Left lobe of liver (tissue), 2 donors: ENCODE data around the gene PLD2. TPM values are rescaled to one million over a fixed set of nuclear protein-coding genes. Genes with fewer than 3 reads are reported as not detected.
A peak's percentile ranks its signal among the peaks of the same experiment; 100 is the strongest.
"Not testable (repeated sequence)": the region's sequence is repeated elsewhere in the genome, so short reads cannot be mapped to it uniquely, and the experiment has no call there.

ENCODE experiments used
- ATAC-seq: fragments of 200-7000 bp; cut with Tn5 transposase; one replicate; pipeline ENCODE4 v1.9.1; 2020; ENCODE audit warnings: mild to moderate bottlenecking, moderate library complexity
- DNase-seq: peaks from one replicate; pipeline ENCODE4 v3.0.0-alpha.2; 2020; ENCODE audit warnings: low spot score
- total RNA-seq: library from RNA; stranded (reverse); gene quantifications from one replicate; pipeline ENCODE4 v1.2.1, GENCODE V29; 2021
- donor health status: DM: no; HTN: no; CAD: no; lungs with moderate emphysema.
- donor health status: DM: no; HTN: yes; CAD: no.

The PLD2 gene
- total RNA-seq, 1 donor from 2014 or later, result 8.5 TPM

DNA sequence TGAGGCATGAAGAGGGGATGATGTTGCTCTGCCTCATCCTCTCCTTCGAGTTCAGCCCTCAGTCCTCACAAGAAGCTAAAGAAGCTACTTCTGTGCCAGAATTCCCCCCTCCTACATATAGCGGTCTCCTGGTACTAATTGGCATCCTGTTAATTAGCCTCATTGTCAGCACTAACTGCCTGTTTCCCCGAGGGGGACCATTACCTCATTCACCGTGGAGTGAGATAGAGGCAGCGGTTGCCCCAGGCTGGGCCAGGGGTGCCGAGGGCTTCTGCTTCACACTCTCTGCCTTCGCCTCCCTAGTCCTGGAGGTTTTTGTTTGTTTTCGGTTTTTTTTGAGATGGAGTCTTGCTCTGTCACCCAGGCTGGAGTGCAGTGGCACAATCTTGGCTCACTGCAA, 20.4 kb downstream of the PLD2 start:
- no peak for DNase-seq
- ATAC-seq, result no peak

DNA sequence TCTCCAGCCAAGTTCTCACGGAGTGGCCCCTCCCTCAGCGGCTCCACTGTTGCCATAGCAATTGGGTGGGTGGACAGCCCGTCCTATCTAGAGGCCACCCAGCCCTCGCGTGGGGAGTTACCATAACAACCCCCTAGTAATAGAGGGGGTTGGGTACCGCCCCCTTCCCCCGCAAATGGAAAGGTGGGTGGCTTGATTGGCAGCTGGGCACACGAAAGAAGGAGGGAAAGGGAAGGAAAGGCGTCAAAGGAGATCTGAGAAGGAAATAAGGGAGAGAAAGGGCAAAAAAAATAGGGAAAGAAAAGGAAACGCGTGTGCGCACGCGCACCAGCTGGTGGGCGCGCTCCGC, 25.9 kb downstream of the PLD2 start:
- DNase-seq, ATAC-seq: not testable (repeated sequence)

DNA sequence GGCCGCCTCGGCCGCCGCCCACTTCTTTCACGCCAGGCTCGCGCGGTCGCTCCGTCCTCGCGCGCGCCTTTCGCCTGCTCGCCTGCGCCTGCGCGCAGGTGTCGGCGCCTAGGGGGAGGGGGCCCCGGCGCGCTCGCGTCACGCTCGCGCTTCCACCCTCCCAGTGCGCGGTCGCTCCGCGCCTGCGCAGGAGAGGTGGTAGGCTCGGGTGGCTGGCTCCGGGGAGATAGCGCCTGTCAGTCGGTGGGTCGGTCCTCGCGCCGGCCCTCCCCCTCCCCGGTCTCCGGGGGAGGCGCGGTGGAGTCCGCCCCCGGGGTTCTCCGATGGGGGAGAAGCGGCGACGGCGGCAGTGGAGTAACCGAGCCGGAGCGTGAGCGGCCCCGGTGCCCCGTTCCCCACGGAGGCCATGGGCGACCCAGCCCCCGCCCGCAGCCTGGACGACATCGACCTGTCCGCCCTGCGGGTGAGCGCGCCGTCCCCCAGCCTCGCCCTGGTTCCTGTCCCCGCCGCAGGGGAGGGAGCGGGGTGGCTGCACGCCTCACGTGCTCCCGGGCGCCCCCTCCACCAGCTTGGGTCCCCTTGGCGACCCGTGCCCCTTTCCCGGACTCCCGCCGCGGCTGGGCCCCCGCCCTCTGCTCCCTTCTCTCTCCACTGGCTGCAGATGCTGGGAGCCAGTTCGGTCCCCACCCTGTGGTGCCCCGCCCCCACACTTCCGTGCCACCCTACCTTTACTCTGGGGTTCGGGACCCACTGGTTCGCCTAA, 26.4 kb downstream of the PLD2 start, which contains the start of gene MINK1:
Gene MINK1, plus strand, starts transcription at position 163 of the 763 bp plus-strand sequence. Its CDS starts 244 bp downstream, at position 407.
- peak; percentile 93 for DNase-seq
- ATAC-seq, result peak; percentile 93

DNA sequence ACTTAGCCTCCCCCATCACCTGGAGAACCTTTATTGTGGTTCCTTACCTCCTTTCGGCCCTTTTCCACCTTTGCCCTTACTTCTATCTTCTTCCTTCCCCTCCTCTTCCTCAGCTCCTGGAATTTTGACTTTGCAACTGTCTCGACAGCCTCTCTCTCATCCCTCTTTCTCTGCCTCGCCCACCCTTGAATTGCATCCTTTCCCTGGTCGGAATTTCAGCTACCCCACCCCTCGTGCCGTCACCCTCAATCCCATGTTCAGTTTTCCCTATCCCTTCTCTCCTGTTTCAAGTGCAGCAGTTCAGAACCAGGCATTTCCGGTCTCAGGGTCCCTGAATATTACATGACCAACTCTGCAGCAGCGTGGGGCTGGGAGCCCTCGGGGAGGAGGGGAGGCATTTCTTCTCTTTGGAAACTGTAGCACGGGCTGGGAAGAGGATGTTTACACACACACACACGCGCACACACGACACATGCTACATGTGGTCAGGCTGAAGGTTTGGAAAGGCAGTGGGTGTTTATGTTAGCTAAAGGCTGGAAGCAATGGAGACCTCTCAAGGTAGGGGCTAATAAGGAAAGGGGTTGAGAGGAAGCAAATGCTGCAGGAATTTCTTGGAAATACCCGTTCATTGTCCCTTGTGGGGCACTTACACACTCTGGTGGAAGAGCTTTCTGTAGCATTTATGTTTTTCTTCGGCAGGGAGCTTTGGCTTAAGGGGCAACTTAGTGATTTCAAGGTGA, 27.2 kb downstream of the PLD2 start:
- DNase-seq (no peak), ATAC-seq (peak; percentile 4)

DNA sequence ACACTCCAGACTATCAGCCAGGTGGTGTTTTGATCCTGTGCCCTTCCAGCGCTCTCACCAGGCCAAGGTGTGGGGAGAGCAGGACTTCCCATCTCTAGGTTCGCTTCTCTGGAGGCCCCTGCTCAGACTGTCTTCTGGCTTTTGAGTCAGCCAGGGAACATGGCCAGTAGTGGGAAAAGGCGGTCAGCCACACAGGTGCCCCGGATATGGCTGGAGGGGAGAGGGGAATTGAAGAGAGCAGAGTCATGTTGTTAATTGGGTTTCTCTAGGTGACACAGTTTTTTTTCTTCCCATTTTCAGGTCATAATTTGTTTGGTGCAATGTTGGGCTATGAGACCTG, 27.7 kb downstream of the PLD2 start:
- no peak for DNase-seq
- no peak for ATAC-seq

DNA sequence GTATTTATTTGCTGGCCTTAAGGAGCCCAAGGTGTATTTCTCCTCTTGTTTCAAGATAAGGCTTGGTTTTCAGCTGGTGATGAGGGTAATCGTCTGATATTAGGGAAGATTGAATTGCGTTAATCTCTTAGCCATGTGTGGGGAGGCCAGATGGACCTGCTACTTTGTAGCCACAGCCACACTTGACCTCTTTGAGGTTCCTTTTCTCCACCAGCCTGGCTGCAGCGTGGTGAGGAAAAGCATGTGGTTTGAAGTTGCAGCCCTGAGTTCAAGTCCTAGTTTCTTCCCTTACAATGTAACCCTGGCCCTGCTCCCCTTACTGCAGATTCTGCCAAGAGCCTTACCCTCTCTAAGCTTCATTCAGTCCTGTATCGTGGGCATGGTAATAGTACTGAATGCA, 29.3 kb downstream of the PLD2 start:
- DNase-seq (no peak), ATAC-seq (no peak)

DNA sequence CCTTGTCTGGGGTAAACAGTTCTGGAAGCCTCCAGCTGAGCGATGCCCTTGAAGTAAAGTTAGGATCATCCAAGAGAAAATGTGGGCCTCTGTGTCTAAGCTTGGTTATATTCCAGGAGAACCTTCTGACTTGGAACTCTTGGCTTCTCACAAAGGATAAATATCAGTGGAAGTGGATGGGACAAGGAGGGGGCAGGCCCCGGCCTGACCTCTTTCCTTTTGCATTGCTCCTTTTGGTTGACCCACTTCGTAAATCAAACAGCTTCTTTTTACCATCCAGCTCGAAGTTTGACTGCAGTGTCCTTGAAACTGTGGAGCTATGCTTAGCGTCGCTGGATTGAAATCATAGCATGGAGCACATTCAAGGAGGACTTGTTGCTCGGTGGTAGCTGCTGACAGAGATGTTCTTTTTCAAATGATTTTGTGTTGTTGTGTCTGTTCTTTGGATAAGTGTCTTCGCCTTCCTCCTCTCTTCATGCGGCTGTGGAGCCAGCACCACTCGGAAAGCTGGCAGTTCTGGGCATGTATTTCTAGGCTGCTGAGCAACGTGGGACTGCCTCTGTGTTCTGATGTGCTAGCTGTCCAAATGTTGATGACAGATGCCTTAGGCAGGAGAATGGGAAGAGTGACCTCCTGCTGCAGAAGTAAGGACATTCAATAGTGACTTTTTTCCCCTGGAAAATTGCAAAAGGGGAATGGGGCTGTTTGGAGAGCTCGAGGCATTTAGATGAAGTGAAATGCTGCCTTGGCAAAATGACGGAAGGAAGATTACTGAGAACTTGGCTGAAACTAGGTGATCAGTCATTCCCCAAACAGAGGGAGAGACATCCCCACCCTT, 30.7 kb downstream of the PLD2 start:
- no peak for DNase-seq

DNA sequence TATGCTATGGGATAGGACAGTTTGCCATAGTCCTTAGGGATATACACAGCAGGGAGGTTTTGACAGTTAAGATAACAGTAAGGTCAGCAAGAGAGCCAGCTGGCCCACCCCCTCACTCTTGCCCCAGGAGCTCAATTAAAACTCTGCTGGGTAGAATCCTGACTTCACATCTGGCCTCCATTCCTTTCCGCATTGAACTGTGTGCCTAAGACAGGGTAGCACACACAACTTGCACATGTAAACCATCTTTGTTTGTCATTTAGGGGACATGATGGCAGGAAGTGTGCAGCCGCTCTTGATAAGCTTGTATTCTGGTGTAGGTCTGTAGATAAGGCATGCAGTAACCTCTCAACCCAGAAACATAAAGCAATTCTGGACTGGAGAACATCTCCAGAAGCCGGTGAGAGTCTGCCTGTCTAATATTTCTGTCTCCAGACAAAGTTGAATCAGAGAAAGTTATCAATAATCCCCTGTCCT, 31.4 kb downstream of the PLD2 start:
- DNase-seq, result no peak
- ATAC-seq, result no peak

More for the DNA sequence above, 30.7 kb downstream of the PLD2 start:
- no peak for ATAC-seq

DNA sequence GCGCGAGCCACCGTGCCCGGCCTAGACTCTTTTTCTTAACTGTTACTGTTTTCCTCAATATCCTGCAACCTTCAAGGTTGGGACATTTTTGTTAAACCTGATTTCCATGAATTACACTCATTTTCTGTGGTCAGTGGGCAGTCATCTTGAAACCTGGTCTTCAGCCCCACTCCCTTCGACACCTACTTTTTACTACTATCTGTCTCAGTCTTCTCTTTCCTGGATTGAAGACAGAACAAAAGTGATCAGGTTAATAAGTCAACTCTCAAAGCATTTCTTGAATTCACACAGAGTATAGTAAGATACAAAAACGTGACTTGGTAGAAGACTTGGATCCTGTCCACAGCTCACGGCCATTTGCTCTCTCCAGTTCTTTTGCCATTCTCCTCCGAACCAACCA, 32.3 kb downstream of the PLD2 start:
- DNase-seq (no peak), ATAC-seq (no peak)

DNA sequence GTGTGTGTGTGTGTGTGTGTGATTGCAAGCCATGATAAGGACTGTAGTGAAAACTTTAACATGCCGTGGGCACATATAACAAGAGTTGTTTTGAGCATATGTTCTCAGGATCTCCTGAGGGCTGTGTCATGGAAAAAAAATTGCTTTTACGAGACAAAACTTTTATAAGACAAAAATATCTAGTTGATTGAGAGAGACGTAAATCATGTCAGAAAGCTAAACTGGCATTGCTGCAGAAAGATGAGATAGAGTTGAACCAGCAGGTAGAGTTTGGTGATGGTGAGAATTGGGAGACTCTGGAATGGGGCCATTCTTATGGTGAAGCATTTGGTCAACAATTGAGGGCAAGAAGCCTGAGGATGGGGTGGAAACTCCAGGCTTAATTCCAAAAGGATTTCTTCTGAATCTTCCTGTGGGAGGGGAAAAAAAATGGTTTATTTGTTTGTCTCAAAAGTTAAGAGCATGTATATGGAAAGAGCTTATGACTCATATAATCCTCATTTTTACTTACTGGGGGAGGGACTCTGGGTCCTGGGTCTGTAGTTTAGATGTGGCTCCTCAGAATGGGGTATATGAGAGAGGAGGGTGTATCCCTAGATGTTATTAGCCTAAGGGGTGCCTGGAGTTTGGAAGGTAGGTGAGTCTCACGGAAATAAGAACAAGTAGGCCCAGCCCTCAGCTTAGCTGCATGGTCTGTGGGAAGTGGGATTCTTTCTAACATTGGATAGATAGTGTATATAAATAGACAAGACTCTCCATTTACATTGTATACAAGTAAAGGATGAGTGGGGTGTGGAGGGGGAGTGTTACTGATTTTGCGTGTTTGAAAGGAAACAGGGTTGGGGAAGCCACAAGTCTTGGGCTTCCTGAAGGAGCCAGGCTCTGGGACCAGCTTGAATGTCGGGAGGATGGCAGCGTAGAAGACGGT, 33.3 kb downstream of the PLD2 start:
- DNase-seq (no peak), ATAC-seq (no peak)

DNA sequence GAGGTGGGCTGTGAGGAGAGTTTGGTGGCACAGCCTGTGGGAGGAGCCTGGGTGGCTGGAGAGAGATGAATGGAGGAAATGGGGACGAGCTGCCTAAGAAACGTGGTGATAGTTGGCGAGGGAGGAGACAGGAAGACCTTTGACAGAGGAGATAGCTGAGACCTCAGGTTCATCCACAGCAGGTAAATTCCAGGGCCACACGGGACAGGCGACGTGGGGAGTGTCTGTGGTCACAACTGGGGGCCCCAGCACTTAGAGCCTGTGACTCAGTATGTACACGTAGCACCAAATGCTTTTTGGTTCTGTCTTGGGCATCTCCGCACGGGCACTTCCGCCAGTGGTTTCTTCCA, 33.9 kb downstream of the PLD2 start:
- ATAC-seq (no peak), DNase-seq (no peak)

DNA sequence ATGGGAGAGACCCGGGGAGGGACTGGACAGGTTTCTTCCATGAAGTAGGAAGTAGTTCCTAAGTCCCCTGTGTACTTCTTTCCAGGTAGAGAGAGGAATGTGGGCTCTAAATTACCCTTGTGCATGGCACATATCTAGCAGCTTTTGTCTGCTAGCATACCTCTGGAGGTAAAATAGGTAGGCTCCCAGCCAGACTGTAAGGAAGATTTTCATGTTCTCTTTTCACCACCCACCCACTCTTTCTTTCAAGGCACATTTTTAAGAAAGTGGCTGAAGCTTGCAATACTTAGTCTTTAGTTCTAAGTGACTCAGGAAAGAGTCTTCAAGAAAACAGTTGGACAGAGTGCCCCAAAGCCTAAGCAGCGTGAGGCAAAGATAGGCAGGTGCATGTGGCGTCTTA, 35.4 kb downstream of the PLD2 start:
- ATAC-seq (no peak), DNase-seq (no peak)

DNA sequence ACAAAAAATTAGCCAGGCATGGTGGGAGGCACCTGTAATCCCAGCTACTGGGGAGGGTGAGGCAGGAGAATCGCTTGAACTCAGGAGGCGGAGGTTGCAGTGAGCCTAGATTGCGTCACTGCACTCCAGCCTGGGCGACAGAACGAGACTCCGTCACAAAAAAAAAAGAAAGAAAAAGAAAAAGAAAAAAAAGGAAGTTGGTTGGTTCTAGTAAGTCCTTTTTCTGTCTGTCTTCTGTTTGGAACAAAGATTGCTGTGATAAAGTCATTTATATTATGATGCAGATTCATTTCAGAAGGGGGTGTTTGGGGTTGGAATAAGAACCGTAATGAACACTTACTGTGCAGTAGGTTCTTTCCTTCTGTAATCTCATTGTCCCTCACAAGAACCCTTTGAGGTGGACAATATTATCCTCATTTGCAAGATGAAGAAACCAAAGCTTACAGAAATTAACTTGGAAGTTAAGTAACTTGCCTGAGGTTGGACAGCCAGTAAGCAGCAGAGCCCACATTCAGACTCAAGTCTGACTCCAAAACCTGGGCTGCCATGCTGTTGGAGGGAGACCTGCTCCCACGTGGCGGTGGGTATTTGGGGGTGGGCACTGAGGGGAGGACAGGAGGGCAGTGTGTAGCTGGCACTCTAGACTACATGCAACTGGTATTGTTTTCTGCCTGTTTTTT, 36.5 kb downstream of the PLD2 start:
- DNase-seq (no peak), ATAC-seq (no peak)

DNA sequence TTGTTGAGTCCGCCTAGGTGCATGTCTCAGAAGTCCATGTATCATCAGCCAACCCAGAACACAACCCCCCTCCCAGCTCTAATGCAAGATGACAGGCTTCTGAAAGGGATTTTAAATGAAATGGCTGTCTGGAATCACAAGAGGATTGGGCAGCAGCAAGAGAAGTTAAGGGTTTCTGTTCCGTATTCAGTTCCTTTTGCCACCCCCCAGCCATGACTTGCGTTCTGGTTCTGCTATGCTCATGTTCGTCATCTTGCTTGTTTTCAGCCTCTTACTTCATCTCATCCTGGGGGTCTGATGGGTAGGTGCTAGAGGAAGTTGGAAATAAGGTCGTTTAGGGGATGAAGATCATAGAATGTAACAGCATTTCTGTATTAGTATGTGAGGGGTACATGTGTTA, 38.2 kb downstream of the PLD2 start:
- ATAC-seq (peak; percentile 34), DNase-seq (no peak)

DNA sequence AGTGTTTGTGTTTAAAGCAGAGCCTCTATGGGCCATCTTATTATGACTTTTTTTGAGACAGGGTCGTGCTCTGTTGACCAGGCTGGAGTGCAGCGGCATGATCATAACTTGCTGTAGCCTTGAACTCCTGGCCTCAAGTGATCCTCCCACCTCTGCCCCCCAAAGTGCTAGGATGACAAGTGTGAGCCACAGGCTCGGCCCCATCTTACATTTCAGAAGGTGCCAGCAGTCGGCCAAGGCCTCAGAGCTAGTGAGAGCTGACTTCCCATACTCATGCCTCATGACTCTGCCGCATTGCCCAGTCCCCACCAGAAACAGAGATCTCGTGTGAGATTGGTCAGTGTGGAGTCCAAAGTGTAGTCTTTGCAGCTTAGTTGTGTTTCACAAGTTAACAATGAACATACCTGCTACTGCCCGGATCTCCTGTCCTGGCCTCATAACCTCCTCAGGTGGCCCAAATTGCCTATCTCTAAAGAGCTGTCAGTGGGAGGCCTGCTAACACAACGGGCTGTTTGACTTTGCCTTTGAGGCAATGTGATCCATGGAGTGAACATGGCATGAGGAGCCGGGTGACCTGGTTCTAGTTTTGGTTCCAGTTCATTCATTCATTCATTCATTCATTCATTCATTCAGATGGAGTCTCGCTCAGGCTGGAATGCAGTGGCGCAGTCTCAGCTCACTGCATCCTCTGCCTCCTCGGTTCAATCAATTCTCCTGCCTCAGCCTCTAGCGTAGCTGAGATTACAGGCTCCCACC, 39.9 kb downstream of the PLD2 start:
- DNase-seq (no peak), ATAC-seq (no peak)

DNA sequence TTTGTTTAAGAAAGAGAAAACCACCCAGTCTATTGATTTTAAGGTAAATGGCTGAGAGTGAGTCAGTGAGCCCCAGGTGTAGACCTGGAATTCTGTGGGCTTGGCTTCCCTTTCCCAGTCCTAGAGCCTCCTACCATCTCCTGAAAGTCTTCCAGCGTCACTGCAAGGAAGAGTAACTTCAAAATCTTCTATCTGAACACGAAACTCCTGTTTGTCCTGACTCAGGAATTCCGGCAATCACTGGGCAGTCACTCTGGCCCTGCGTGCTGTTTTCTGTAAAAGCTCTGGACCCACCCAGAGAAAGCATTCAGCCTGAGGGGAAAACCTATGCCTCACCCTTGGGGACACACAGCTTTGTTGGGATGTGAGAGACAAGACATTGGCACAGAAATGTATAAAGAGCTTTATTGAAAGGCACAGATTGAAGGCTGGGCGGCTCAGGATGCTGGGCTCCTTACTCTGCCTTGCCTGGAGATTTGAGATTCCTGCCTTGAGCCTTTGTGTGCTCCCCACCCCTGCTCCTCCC, 42.1 kb downstream of the PLD2 start:
- DNase-seq (no peak), ATAC-seq (no peak)

DNA sequence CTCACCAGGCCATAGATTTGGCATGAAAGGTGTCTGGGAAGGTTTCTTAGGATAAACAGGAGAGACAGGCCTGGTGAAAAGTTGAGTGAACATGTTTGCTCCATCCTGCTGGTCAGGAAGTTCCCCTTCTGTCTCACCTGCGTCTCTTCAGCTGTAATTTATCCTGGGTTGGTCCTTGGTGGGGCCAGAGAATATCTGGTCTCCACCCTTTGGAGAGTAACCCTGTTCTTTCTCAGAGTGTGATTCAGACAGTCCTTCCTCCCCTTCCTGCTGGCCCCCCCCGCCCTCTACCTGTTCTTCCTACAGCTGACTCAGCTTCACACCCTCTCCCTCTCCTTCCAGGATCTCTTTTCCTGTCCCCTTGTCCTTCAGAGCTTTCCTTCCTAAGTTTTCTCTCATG, 43.3 kb downstream of the PLD2 start:
- no peak for DNase-seq
- no peak for ATAC-seq

DNA sequence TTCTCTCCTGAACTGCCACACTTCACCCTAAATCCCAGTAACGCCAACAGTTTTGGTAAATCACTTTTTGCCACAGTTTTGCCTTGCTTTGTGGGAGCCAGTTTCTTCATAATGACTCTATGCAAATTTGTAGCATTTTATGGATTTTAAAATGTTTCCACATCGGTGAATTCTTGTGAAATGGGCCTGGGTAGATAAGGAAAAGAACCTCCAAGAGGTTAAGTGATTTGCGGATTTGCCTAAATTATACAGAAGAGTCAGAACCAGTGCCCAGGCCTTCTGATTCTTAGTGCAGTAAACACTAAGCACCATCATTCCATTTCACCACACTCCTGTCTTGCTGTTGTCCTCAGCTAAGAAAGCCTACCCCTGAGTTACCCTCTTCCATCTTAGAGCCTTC, 44.1 kb downstream of the PLD2 start:
- no peak for ATAC-seq
- no peak for DNase-seq
